Activated naive CD4-positive, alpha-beta T cell treated with anti-CD3 and anti-CD28 coated beads, Interleukin-2, amount 10 ng/mL, durations not matched to agents 7 days and 5 days (primary cell): ENCODE measurements around the gene TTC21B.

ENCODE experiments used
- CTCF ChIA-PET: fragments of 350-600 bp; sonication (Branson Sonifier 250); formaldehyde crosslinking; loops from one replicate; lab custom pipeline; 2021; ENCODE audit warnings: antibody characterized with exemption; lab: Charles Lee
- DNase-seq: peaks from one replicate; pipeline ENCODE4 v3.0.0-alpha.2; 2020
- H3K27ac Mint-ChIP-seq: one replicate; pipeline ENCODE4 v1.8.0; 2021; ENCODE audit warnings: mild to moderate bottlenecking, moderate library complexity, mixed read lengths
- H3K27me3 Mint-ChIP-seq: one replicate; pipeline ENCODE4 v1.8.0; 2021; ENCODE audit warnings: mild to moderate bottlenecking, mixed read lengths
- H3K36me3 Mint-ChIP-seq: one replicate; pipeline ENCODE4 v1.8.0; 2021; ENCODE audit warnings: mixed read lengths
- H3K4me1 Mint-ChIP-seq: one replicate; pipeline ENCODE4 v1.8.0; 2021; ENCODE audit warnings: mixed read lengths
- H3K4me3 Mint-ChIP-seq: one replicate; pipeline ENCODE4 v1.8.0; 2021; ENCODE audit warnings: mild to moderate bottlenecking, moderate library complexity, mixed read lengths
- H3K9me3 Mint-ChIP-seq: one replicate; pipeline ENCODE4 v1.8.0; 2021; ENCODE audit warnings: mixed read lengths

TTC21B gene

DNA sequence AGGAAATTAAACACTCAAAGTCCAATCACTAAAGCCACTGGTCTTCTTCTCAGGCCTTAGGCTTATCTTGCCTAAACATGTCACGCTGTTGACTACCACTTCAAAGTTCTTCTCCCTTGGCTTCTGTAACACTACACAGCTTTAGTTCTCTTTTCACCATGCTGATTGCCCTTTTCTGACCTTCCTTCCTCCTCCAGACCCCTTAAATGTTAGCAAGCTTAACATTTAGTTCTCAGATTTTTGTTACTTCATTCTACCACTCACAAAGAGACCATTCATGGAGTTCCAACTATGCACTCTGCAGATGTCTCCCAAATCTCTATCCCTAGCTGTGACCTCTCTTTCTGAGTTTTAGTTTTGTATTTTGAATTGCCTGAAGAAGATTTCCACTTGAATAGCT, 64.4 kb downstream of the TTC21B start:
- Mint-ChIP-seq H3K4me3 (no peak overlapping the region), H3K27ac (no peak overlapping the region), H3K36me3 (peaks cover 19% of the 10 kb centered on the region), H3K27me3 (no peaks in the 10 kb centered on the region), H3K9me3 (no peaks in the 10 kb centered on the region), H3K4me1 (no peaks in the 10 kb centered on the region)
- no peak for DNase-seq
- CTCF ChIA-PET: interaction anchor here (0.5 kb wide), 1 partner anchor 1163 kb away, joined by 3 read pairs; no protein-coding TSS in a partner anchor

DNA sequence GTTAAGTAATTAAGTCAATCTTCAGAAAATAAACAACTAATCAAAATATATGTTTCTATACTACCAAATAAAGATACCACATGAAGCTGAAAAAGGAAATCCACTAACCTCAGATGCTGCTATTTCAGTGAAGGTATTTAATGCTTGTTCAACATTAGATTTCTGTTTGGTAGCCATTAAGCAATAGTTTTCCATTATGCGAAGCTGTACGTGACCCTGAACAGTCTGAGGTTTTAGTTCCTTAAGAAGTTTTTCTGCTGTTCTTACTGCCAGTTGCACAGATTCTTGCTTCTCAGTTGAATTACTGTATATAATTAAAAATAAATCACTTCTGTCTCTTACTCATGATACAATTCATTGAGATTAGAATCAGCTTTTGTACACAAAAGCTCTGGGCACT, 65.4 kb downstream of the TTC21B start:
- no peak for DNase-seq
- Mint-ChIP-seq H3K27me3 (no peaks in the 10 kb centered on the region), H3K27ac (no peak overlapping the region), H3K9me3 (no peaks in the 10 kb centered on the region), H3K36me3 (peaks cover 27% of the 10 kb centered on the region), H3K4me1 (no peaks in the 10 kb centered on the region), H3K4me3 (no peak overlapping the region)
- CTCF ChIA-PET: interaction anchor here (0.7 to 1.2 kb wide), 2 partner anchors 11 to 14 kb away, joined by 3 to 4 read pairs; no protein-coding TSS in a partner anchor

DNA sequence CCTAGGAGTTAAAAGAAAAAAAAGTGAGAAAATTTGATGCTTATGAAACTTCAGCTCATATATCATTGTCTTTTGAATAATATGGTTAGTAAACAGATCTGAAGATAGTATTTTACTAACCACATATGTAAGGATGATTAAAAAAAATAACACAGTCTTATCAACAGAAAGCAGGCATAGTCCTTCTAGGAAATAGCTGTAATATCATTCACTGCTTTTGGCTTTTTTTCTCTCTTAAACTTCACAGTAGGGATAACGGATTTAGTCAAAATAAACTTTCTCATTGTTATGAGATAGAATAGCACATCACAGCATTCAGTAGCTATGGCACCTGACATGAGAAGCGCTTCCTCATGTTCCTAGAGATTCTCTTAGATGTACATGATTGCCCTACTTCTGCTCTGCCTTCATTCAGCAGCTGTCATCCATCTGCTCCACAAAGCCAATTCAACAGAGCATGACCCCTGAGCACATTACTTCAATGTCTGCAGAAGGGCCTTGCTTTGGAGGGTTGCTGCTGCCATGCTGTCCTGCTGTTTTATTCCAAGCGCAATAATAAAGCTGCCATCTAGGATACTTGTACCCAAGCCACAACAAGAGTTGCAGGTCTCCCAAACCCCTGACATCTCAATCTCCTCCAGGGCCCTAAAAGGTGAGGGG, 67.0 kb downstream of the TTC21B start:
- Mint-ChIP-seq H3K36me3 (peaks cover 28% of the 10 kb centered on the region), H3K4me3 (no peak overlapping the region), H3K27me3 (no peaks in the 10 kb centered on the region), H3K9me3 (no peaks in the 10 kb centered on the region), H3K4me1 (no peaks in the 10 kb centered on the region), H3K27ac (no peak overlapping the region)
- CTCF ChIA-PET: no interaction called here
- no peak for DNase-seq

DNA sequence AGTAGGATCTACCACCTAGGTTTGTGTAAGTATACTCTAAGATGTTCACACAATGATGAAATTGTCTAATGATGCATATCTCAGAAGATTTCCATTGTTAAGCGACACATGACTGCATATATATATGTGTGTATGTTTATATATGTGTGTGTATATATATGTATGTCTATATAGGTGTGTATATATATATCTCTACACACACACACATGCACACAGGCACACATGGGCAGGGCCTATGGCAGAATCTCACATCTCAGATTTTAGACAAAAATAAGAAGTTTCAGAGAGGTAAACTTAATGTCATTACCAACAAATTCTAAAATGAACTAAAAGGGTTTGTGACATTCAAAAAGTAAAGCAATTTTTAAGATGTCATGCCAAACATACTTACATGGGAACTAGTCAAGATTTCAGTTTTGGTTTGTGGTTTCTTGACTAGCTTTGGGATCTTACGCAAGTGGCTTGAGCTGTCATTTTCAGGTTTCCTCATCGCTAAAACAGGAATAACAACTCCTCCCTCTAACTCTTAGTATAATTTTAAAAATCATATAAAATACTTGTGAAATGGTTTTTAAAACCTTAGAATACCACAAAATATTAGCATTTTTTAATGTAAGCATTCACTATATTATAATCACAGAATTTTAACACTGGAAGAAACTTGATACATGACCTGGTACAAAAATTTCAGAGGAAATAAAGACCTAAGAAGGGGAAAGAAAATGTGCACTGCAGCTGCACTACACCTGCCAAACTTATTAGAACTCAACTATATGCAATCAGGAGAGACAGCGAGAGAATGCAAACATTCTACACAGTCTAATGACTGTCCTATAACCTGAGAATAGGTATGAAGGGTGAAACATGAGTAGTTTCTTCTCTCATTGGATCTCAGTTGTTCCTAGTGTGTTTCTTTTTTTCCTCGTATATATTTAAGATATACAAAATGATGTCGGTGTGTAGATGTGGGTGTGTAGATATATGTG, 75.7 kb downstream of the TTC21B start:
- Mint-ChIP-seq H3K4me1 (peaks cover 30% of the 10 kb centered on the region), H3K36me3 (peaks cover 17% of the 10 kb centered on the region), H3K27ac (no peak overlapping the region), H3K9me3 (no peaks in the 10 kb centered on the region), H3K4me3 (no peak overlapping the region), H3K27me3 (no peaks in the 10 kb centered on the region)
- no peak for DNase-seq
- CTCF ChIA-PET: interaction anchor here (0.6 kb wide), 1 partner anchor 10 kb away, joined by 3 read pairs; no protein-coding TSS in a partner anchor

DNA sequence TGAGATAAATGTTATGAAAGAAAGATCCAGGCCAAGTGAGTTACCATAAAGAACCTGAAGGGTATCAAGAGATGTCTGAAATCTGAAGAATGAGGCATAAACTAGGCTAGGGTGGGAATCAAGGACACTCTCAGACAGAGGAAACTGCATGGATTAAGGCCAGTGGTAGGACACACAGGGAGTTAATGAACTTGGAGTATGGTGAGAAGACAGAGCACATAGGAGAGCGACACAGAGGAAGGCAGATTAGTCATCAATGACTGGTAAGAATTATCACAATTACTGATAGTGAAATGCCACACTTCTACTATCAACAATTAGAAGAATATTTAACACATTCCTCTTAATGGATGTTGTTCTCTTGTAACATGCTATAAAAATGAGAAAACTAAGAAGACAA, 76.9 kb downstream of the TTC21B start:
- Mint-ChIP-seq H3K4me1 (peaks cover 30% of the 10 kb centered on the region), H3K4me3 (no peak overlapping the region), H3K27ac (no peak overlapping the region), H3K36me3 (peaks cover 13% of the 10 kb centered on the region), H3K9me3 (no peaks in the 10 kb centered on the region), H3K27me3 (no peaks in the 10 kb centered on the region)
- CTCF ChIA-PET: no interaction called here
- no peak for DNase-seq

DNA sequence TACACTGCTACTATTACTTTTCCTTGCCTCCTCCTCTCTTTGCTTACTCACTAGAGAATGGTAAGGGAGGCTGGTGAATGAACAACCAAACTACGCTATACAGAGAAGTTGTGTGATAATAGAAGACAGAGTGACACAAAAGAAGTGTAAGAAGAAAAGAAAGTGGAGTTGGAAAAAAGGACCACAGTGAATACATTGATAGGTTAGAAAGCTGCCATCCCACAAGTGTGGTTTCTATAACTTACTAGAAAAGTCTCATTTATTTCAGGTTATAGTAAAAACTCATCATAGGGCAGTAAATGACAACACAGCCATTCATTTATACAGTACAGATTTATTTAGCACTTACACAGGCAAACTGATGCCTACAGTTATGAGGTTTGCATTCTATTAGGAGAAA, 77.3 kb downstream of the TTC21B start:
- H3K36me3 Mint-ChIP-seq: peaks cover 13% of the 10 kb centered on the region
- peaks cover 30% of the 10 kb centered on the region for H3K4me1 Mint-ChIP-seq
- no peak for DNase-seq
- no peak overlapping the region for H3K27ac Mint-ChIP-seq
- no peaks in the 10 kb centered on the region for H3K9me3 Mint-ChIP-seq
- CTCF ChIA-PET: no interaction called here
- no peak overlapping the region for H3K4me3 Mint-ChIP-seq
- no peaks in the 10 kb centered on the region for H3K27me3 Mint-ChIP-seq

DNA sequence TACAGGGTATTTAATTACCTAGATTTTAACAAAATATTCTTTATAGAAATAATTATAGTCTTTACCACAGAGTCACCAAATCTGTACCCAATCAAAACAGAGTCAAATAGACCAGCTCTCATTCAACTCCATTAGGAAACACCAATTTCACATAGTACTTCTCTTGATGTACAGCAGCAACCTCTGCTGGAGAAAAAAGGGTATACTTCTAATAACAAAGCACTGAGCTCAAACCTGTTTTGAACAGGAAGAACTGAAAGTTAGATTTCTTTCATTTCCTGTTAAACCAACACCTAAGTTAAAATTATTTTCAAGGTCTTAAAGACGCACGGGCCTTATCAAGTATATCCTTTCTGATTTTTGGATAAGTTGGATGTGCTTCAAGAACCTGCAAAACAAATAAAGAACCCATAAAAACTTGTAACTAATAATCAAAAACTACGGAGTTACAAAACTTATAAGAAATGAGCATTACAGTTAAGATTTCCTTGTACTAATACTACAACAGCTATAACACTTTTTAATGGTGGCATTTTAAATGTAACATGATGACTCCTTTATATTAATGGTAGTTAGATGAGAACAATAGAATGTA, 79.0 kb downstream of the TTC21B start:
- DNase-seq: no peak
- CTCF ChIA-PET: interaction anchor here (0.6 to 2.6 kb wide), 35 partner anchors 8 to 860 kb away, joined by 3 to 39 read pairs (median 4); partner anchors contain the start of genes GALNT3, SCN1A, SCN2A and TTC21B
- Mint-ChIP-seq H3K27ac (peak overlapping the region; percentile 24), H3K36me3 (peaks cover 7% of the 10 kb centered on the region), H3K4me1 (peaks cover 30% of the 10 kb centered on the region), H3K4me3 (no peak overlapping the region), H3K9me3 (no peaks in the 10 kb centered on the region), H3K27me3 (no peaks in the 10 kb centered on the region)

DNA sequence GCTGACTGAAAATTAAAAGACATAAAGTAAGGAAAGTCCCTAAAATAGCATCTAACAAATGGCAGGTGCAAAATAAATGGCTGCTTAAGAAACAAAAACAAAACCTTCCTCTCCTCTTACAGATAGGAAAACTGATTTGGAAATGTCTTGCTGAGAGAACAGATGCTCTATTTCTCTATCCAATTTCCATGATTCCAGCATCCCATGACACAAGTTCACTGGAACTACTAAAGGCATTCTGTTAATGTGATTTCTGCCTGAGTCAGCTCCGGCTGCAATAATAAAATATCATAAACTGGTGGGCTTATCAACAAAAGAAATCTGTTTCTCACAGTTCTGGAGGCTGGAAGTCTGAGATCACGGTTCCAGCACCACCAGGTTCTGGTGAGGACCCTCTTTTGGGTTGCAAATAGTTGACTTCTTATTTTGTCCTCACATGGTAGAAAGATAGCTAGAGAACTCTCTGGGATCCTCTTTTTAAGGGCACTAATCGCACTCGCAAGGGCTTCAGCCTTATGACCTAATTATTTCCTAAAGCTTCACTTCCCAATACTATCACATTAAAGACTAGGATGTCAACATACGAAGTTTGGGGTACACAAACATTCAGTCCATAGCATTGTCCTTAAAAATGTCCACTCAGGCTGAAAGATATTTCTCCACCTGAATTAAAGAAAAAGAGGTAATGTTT, 81.3 kb downstream of the TTC21B start:
- Mint-ChIP-seq H3K4me1 (peaks cover 17% of the 10 kb centered on the region), H3K27ac (no peak overlapping the region), H3K36me3 (peaks cover 2% of the 10 kb centered on the region), H3K4me3 (no peak overlapping the region), H3K9me3 (no peaks in the 10 kb centered on the region), H3K27me3 (no peaks in the 10 kb centered on the region)
- no peak for DNase-seq
- CTCF ChIA-PET: interaction anchor here (0.7 to 1.6 kb wide), 2 partner anchors 471 to 669 kb away, joined by 3 to 5 read pairs; partner anchors contain the start of gene SCN3A

DNA sequence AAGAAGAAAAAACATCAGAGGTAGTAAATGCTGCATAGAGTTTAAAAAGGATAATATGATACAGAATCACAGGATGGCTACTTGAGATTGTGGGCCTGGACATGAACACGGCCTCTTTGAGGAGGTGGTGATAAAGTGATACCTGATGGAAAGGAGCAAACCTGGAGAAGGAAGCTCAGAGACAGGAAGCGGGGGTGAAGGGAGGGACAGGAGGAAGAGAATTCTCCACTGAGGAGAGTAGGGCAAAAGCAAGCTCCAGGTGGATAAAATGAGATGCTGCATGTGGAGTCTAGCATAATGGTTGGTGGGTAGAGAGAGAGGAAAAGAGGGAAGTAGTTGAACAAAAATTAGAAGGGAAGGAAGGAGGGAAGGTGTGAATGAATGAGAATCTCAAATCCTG, 82.6 kb downstream of the TTC21B start:
- no peak overlapping the region for H3K27ac Mint-ChIP-seq

DNA sequence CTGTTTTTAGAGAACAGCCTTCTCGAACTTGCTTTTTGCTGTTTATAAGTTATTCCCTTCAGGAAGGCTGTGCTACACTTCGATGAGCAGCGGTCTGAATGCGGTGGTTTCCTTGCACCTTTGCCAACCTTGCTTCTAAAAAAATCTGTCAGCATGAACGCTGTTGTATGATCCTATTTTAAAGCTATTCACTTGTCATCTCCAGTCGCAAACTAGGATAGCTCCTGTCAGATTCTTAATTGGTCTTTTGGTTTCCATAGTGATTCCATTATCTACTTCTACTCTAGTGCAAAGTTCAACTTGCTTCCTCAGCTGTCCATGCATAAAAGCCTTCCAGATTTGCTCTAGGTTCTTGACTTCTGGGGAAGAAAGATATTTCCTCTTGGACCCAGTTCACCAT, 83.2 kb downstream of the TTC21B start:
- CTCF ChIA-PET: no interaction called here
- H3K27me3 Mint-ChIP-seq: no peaks in the 10 kb centered on the region

More for the DNA sequence above, 82.6 kb downstream of the TTC21B start:
- no peak overlapping the region for H3K4me3 Mint-ChIP-seq
- CTCF ChIA-PET: interaction anchor here (0.7 to 1.6 kb wide), 2 partner anchors 470 to 855 kb away, joined by 3 to 5 read pairs; no protein-coding TSS in a partner anchor
- peaks cover 8% of the 10 kb centered on the region for H3K4me1 Mint-ChIP-seq
- H3K36me3 Mint-ChIP-seq: peaks cover 4% of the 10 kb centered on the region
- H3K9me3 Mint-ChIP-seq: no peaks in the 10 kb centered on the region
- no peaks in the 10 kb centered on the region for H3K27me3 Mint-ChIP-seq
- no peak for DNase-seq

DNA sequence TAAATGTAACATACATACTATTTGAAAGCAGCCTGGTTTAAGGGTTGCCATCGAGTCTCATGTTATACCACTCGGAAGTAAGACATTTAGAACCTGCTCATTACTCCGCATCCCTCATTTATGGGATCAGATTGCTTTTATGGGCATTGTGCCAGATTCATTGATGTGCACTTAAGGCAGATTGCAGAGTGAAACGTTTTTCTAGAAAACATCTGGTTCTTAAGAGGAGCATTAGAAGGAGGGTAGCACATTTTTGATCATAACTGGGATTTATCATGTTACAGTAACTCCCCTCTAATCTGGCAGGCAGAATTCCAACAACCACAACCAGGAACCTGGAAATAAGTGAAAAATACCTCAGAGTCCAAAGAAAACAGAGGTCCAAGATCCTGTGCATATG, 85.4 kb downstream of the TTC21B start:
- no peaks in the 10 kb centered on the region for H3K27me3 Mint-ChIP-seq
- CTCF ChIA-PET: interaction anchor here (0.5 kb wide), 1 partner anchor 572 kb away, joined by 3 read pairs; no protein-coding TSS in a partner anchor

More for the DNA sequence above, 83.2 kb downstream of the TTC21B start:
- Mint-ChIP-seq H3K27ac (no peak overlapping the region), H3K4me3 (no peak overlapping the region), H3K36me3 (peaks cover 4% of the 10 kb centered on the region), H3K9me3 (no peaks in the 10 kb centered on the region), H3K4me1 (peaks cover 8% of the 10 kb centered on the region)
- no peak for DNase-seq

DNA sequence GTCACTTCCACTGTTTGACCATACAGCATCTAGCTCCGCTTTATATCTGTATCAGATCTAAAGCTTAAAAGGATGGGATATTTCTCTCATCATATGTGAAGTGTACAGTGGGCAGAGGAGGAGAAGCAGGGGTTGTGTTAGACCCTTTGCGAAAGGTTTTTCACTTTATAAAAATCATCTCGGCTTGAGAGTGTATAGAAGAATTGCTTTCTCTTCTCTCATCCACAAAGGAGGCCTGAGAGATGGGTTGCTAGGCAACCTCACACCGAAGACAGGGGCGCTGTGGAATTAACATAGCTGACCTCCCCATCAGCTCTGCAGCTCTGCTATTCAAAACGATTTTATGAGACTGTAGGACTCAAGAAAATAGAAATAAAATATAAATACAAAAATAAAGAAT, 89.3 kb downstream of the TTC21B start:
- H3K27ac Mint-ChIP-seq: no peak overlapping the region
- H3K4me1 Mint-ChIP-seq: no peaks in the 10 kb centered on the region
- CTCF ChIA-PET: interaction anchor here (2.3 kb wide), 1 partner anchor 10 kb away, joined by 16 read pairs; no protein-coding TSS in a partner anchor
- H3K27me3 Mint-ChIP-seq: no peaks in the 10 kb centered on the region
- peaks cover 3% of the 10 kb centered on the region for H3K36me3 Mint-ChIP-seq
- no peak overlapping the region for H3K4me3 Mint-ChIP-seq
- peaks cover 7% of the 10 kb centered on the region for H3K9me3 Mint-ChIP-seq
- no peak for DNase-seq

More for the DNA sequence above, 85.4 kb downstream of the TTC21B start:
- H3K27ac Mint-ChIP-seq: no peak overlapping the region
- H3K36me3 Mint-ChIP-seq: peaks cover 4% of the 10 kb centered on the region
- H3K9me3 Mint-ChIP-seq: no peaks in the 10 kb centered on the region
- no peaks in the 10 kb centered on the region for H3K4me1 Mint-ChIP-seq
- no peak overlapping the region for H3K4me3 Mint-ChIP-seq
- no peak for DNase-seq

DNA sequence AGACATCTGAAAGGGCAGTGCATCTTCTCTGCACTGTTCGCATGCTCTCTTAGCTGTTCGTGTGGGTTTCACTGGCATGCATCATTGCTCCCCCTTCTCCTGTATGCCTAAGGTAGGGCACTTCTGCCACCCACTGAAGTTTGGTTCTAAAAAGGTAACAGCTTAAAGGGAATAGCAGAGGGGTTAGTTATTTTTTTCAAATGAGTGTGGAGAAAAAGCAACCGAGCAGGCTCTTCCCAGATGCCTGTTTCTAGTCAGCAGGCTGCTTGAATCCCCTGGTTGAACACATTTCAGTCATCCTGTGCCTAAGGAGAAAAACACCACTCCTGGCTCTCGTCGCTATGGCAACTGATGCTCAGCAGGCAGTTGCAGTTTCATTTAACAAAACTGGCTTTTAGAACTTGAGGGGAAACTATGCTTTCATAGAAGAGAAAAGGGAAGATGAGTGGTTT, 89.7 kb downstream of the TTC21B start:
- DNase-seq: peak; percentile 44
- Mint-ChIP-seq H3K36me3 (peaks cover 3% of the 10 kb centered on the region), H3K4me3 (no peak overlapping the region), H3K27ac (no peak overlapping the region), H3K9me3 (peaks cover 7% of the 10 kb centered on the region), H3K4me1 (no peaks in the 10 kb centered on the region), H3K27me3 (no peaks in the 10 kb centered on the region)
- CTCF ChIA-PET: interaction anchor here (2.3 kb wide), 1 partner anchor 10 kb away, joined by 16 read pairs; no protein-coding TSS in a partner anchor
